GM20000 (cell line): ENCODE measurements around the gene ROBO1.

Experiments
- DNase-seq: peaks from one replicate; pipeline ENCODE4 v3.0.0; 2012; ENCODE audit warnings: low spot score
- CTCF ChIP-seq: IDR thresholded peaks from 2 replicates; pipeline ENCODE4 v1.5.1; 2012; ENCODE audit warnings: mild to moderate bottlenecking, control low read depth; ENCODE audit errors: extremely low read depth, missing control alignments

ROBO1 gene

DNA sequence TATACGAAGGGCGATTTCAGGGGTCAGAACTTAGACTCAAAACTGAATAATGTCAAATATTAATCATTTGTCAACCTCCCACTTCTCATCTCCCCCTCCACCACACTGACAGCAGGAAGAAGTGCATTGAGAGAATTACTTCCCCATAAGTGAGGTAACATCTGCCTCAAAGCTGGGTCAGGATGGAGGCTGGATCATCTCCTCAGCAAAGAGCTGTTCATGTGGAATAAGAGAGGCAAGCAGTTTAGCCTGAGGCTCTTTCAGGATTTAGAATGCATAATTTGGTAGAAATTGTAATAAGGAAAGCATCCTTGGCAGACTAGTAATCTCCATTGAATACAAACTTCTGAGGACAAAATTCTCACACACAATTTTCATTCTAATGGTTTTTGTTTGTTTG, 512.1 kb downstream of the ROBO1 start:
- TF ChIP-seq CTCF = no peak
- no peak for DNase-seq

DNA sequence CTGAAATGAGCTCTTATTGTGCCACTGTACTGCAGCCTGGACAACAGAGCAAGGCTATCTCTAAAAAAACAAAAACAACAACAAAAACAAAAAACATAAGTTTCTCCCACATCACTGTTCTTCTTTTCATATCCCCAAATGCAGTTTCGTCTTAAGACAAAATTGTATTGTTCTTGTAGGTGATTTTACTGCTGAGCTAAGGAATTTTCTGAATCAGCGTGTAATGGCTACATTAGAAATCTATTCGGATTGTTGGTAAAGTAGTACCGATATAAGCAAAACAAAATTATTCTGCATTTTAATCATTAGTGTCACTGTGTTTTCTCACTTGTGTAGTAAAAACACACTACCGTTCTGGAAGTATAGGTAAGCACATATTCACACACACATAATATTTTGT, 512.5 kb downstream of the ROBO1 start:
- no peak for TF ChIP-seq CTCF
- DNase-seq = no peak

- no peak for TF ChIP-seq CTCF
- no peak for DNase-seq
Measured at GRCh38 chr3:79253704-79254103, 514.1 kb downstream of the ROBO1 start.

DNA sequence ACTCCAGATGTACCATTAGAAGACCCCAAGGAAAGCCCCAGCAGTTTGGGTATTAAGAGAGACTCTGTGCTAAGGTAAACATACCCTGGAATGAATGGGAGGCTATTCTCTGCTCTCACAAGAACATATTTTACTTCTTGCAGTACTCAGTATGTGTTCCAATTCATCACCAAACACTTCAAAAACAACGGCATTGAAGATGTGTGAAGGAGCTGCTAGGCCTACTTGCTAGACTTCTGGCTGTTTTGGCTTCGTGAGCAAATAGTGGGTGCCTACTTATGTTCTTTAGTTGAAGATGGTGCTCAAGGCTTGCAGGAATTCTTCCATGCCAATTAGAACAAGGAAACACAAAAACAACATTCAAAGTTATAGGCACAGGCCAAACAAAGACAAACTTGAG, 514.5 kb downstream of the ROBO1 start:
- DNase-seq = no peak
- no peak for TF ChIP-seq CTCF

- DNase-seq = no peak
- no peak for TF ChIP-seq CTCF
Measured at GRCh38 chr3:79250746-79251145, 517.1 kb downstream of the ROBO1 start.

DNA sequence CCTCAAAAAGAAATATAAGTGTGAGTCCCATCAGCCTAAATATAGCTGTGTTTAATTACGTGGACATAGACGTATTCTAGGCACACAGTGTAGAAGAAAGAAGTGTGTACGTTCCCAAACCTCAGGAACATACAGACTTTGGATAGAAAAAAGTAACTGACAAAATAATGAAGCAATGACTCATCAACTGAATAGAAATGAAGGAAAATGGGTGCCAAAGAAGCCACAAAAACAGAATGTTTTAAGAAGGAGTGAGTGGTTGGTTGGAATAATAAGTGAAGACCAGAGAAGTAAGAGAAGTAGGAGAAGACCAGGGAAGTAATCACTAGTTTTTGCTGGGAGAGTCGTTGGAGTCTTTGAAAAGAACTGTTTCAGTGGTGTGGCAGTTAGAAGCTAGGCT, 518.1 kb downstream of the ROBO1 start:
- DNase-seq = no peak
- no peak for TF ChIP-seq CTCF

- no peak for DNase-seq
- no peak for TF ChIP-seq CTCF
Measured at GRCh38 chr3:79247725-79248043, 520.1 kb downstream of the ROBO1 start.
